ENCODE results near the gene RNF126.

RNF126 gene

GRCh38 chr19:660793-661426, 2.1 kb downstream of the RNF126 start:
- no peak for TF ChIP-seq CTCF (IDR thresholded peaks at IDR 0.05)

GRCh38 chr19:658916-659839, 3.8 kb downstream of the RNF126 start:
- no peak for TF ChIP-seq CTCF (IDR thresholded peaks at IDR 0.05)

DNA sequence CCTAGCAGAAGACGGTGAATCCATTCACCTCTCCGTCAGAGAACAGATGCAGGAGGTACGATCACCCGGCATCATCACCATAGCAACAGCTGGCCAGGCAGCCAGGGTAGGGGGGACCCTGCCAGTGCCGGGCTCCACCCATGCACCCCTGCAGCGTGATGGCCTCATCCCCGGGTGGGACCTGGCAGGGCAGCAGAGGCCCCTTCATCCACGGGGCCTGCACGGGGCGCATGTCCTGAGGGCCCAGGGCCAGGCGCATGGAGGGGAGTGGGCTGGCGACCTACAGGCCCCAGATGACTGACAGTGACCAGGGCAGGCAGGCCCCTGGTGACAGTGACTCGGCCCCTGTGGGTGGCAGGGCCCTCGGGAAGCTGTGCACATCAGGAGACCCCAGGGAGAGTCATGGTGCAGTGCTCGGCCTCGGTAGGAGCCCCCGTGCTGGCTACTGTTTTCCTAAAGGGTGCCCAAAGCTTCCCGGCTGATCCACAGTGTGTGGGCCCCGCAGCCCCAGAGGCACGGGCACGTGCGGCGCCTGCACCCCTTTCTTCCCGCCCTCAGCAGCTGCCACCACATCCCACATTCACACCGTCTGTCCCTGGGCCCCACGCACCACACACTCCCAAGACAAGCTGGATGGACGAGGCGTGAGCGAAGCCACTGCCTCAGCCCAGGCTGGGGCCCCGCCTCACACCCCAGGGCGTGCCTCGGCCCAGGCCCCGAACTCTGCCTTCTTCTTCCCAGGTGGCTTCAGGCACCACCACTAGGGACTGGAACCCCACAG, 4.8 kb downstream of the RNF126 start:
- TF ChIP-seq CTCF (IDR thresholded peaks at IDR 0.05), result no peak

DNA sequence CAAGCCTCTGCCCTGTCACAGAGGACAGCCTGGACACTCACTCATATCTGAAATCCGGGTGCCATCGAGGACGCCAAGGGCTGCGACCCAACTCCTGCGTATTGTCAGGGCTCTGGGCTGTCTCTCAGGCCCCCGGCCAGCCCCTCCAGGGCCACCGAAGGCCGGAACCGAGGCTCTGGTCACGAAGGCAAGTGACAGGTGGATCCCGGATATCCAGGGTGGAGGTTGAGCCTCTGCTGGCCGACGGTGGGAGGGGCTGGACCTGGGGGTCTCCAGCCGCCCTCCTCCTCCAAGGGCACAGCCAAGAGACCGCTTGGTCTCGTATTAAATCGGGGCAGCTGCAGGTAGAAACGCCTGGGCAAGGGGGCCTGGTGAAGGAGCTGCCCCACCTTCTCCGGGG, 5.4 kb downstream of the RNF126 start:
- no peak for TF ChIP-seq CTCF (IDR thresholded peaks at IDR 0.05)

- no peak for TF ChIP-seq CTCF (IDR thresholded peaks at IDR 0.05)
Measured at GRCh38 chr19:656751-657559, 6.1 kb downstream of the RNF126 start.

GRCh38 chr19:655691-656090, 7.3 kb downstream of the RNF126 start:
- TF ChIP-seq CTCF (IDR thresholded peaks at IDR 0.05), result no peak

GRCh38 chr19:653425-653824, 9.6 kb downstream of the RNF126 start:
- TF ChIP-seq CTCF (IDR thresholded peaks at IDR 0.05), result no peak

Data from LNCAP (cell line).